ENCODE measurements around the gene AGXT2. TPM values are rescaled to one million over a fixed set of nuclear protein-coding genes. Genes with fewer than 3 reads are reported as not detected.

The AGXT2 gene
- total and polyA plus RNA-seq, 9 of the 15 experiments (the other 6 are each of a cell fraction or from before 2014, with no cell fraction given): not detected

DNA sequence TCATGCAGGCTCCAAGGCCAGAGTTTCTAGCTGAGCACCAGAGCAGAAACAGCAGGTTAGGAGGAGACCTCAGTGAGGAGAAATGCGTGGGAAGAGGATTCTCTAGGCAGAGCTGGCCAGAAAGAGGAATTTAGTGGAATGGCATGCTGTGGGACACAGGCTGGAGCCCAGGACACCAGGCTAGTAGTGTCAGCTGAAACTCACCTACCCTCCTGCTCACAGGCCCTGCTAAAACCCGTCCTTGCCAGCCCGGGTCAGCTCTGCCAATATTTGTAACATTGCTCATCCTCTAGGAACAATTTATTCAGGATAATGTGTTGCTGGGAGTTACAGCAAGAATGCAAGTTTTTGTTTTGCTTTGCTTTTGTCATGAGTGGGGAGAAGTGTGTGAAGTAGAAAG lies 40.2 kb upstream of the AGXT2 start:
- Histone ChIP-seq H3K9ac (ENCODE audit: insufficient read depth in 1 of 2, low read depth in 2 of 2, low read length in 2 of 2) (no peak overlapping the region), H3K27ac (ENCODE audit: extremely low read depth, low read depth, low read length) (no peak overlapping the region), H3K79me2 (ENCODE audit: control insufficient read depth, insufficient read depth, low read length) (no peaks in the 10 kb centered on the region), H3K27me3 (ENCODE audit: control insufficient read depth in 2 of 2, insufficient read depth in 2 of 2, low read length in 2 of 2) (no peaks in the 10 kb centered on the region; a peak in 1 of 5 replicates), H3K4me2 (ENCODE audit: insufficient read depth, low read length) (no peak overlapping the region), H3K36me3 (ENCODE audit: control insufficient read depth, insufficient read depth, low read length) (no peaks in the 10 kb centered on the region), H3K9me3 (replicated peaks; ENCODE audit: control insufficient read depth, insufficient read depth, low read depth, low read length) (no peaks in the 10 kb centered on the region), H4K20me1 (replicated peaks; ENCODE audit: control insufficient read depth, insufficient read depth, low read length) (no peaks in the 10 kb centered on the region), H3K9me1 (ENCODE audit: control insufficient read depth, insufficient read depth, low read length) (no peaks in the 10 kb centered on the region), H3K4me1 (replicated peaks in 1 of 2; ENCODE audit: control insufficient read depth in 2 of 2, insufficient read depth in 2 of 2, low read length in 2 of 2) (no peaks in the 10 kb centered on the region), H3K4me3 (no peak overlapping the region), H2AFZ (ENCODE audit: low read depth, low read length) (no peak overlapping the region)
- FAIRE-seq (no peak), ATAC-seq (no peak), DNase-seq (ENCODE audit: extremely low read depth in 1 of 4, low spot score in 3 of 4) (no peak)
- in situ Hi-C loops (cut with MboI) (no loop called here), intact Hi-C loops (cut with micrococcal nuclease) (loop anchor here (2.0 kb wide), 1 partner anchor 727 kb away; no protein-coding TSS in a partner anchor)
- no TSS peak for BruUV-seq (replicated peaks)
- POLR2A ChIA-PET: no interaction called here
- WGBS (ENCODE audit: insufficient coverage, low coverage, missing lambda C conversion rate): 0% methylated on average over 3 of the region's 3 CpGs
- no peak for TF ChIP-seq SMARCA5 (IDR thresholded peaks at IDR 0.05)
- TF ChIP-seq ZNF408 (CRISPR knock-in tag; IDR thresholded peaks at IDR 0.05; ENCODE audit: low read depth): no peak
- TF ChIP-seq BRD9 (IDR thresholded peaks at IDR 0.05; ENCODE audit: low read depth, partially characterized antibody): no peak
- no peak for TF ChIP-seq KAT7 (CRISPR knock-in tag; IDR thresholded peaks at IDR 0.05; ENCODE audit: borderline replicate concordance)
- TF ChIP-seq, protein P1, sequence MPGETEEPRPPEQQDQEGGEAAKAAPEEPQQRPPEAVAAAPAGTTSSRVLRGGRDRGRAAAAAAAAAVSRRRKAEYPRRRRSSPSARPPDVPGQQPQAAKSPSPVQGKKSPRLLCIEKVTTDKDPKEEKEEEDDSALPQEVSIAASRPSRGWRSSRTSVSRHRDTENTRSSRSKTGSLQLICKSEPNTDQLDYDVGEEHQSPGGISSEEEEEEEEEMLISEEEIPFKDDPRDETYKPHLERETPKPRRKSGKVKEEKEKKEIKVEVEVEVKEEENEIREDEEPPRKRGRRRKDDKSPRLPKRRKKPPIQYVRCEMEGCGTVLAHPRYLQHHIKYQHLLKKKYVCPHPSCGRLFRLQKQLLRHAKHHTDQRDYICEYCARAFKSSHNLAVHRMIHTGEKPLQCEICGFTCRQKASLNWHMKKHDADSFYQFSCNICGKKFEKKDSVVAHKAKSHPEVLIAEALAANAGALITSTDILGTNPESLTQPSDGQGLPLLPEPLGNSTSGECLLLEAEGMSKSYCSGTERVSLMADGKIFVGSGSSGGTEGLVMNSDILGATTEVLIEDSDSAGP (CRISPR knock-in tag; IDR thresholded peaks at IDR 0.05): no peak
- no peak for TF ChIP-seq FIP1L1 (IDR thresholded peaks at IDR 0.05; ENCODE audit: low read depth, low read length, poor library complexity, severe bottlenecking)
- CTCF ChIA-PET (ENCODE audit: low intra/inter-chr PET ratio): no interaction called here

All from K562 (cell line).